T47D (cell line): ENCODE data around the gene SPRYD7.

Experiments
- DNase-seq, 2 experiments: peaks; one replicate each; pipeline versions ENCODE4 v3.0.0 to v3.0.0-alpha.2; 2011 to 2012; ENCODE audit warnings: low read depth in 1 of 2, low spot score in 1 of 2
- JUND ChIP-seq: IDR thresholded peaks from 2 replicates; pipeline ENCODE4 v1.6.1; 2012; ENCODE audit warnings: low read depth
- in situ Hi-C: cut with HindIII; loops from 2 replicates; pipeline ENCODE4 v1.10.0; 2016; ENCODE audit warnings: low sequenced_read_pairs, low pct_unique_long_range_greater_than_20kb

Gene SPRYD7

DNA sequence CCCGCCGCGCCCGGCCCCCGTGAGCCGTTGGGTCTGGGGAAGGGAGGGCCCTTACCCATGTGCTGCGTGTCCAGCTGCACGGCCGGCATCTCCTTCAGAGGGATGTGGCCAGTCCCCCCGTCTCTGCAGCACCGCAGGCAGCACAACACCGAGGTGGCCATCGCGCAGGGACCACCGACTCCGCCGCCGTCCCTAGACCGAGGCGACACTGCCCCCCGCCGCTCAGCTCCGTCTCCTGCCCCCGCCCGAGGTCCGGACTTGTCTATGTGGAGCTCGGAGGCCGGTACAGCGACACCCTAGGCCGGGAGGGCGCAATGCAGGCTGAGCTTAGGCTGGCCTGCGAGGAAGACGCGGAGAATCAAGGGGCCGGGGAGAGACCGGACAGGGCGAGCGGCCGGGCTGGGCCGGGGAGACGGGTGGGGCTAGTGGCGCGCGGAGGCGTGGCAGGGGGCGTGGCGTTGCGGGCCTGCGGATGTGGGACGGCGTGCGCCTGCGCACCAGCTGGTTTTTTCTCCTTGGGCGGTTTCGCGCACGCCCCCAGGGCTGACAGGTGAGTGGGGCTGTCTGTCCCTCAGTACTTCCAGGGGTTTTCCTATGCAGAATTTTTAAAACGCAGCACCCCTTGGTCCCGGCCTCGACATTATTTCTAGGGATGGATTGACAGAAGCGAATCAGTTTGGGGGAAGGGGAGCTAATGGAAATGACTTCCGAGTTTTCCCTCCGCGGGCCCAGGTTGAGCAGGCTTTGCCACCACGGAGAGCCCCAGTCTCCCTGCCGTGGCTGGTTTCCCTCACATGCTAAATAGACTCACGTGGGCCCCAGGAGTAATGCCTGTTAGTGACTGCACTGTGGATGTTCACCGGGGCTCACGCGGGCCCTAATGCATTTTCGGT is at the start of gene SPRYD7:
SPRYD7 (minus strand) TSS at position 266 of the 893 bp plus-strand sequence; CDS start at position 161, 105 bp downstream.
- peak; percentile 54 to 97 for DNase-seq
- TF ChIP-seq JUND: no peak
- in situ Hi-C loops: no loop called here

- DNase-seq: no peak
- TF ChIP-seq JUND: no peak
- in situ Hi-C loops: no loop called here
Measured at GRCh38 chr13:49985129-49985528, 49.0 kb upstream of the SPRYD7 start.

DNA sequence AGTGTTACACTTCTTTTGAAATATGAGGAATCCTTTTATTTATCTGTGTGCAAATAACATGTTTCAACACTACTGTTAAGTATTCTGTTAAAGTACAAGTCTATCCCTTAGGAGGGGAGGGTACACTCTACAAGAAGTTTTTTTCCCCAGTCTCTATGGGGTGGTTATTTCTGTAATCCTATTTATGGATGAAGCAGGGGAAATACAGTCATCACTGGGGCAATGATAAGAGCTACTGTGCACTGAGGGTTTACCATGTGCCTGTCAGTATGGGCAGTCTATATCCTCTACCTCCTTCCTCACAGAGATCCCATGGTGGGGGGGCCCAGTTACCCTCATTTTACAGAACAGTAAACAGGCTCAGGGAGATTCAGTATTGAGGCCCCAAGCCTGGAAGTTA is 44.1 kb upstream of the SPRYD7 start:
- DNase-seq: no peak
- in situ Hi-C loops: no loop called here
- no peak for TF ChIP-seq JUND

DNA sequence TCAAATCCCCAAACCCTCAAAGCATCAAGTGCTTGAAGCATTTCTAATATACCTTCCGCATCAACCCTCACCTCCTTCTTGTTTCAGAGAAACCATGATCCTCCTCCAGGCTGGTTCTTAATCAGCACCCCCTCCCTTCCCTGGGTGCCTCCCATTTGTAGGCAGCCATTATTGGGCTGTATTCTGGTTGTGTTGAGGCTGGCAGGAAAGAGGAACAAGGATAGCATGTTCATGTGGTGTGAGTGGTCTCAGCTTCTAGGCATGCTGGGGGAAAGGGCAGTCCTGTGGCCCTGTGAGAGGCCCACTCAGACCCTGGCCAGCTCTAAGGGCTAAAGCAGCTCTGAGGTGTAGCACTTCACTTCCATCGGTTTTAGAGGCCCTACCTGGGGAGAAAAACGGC is 41.9 kb upstream of the SPRYD7 start:
- in situ Hi-C loops: no loop called here
- DNase-seq: no peak
- TF ChIP-seq JUND: no peak

DNA sequence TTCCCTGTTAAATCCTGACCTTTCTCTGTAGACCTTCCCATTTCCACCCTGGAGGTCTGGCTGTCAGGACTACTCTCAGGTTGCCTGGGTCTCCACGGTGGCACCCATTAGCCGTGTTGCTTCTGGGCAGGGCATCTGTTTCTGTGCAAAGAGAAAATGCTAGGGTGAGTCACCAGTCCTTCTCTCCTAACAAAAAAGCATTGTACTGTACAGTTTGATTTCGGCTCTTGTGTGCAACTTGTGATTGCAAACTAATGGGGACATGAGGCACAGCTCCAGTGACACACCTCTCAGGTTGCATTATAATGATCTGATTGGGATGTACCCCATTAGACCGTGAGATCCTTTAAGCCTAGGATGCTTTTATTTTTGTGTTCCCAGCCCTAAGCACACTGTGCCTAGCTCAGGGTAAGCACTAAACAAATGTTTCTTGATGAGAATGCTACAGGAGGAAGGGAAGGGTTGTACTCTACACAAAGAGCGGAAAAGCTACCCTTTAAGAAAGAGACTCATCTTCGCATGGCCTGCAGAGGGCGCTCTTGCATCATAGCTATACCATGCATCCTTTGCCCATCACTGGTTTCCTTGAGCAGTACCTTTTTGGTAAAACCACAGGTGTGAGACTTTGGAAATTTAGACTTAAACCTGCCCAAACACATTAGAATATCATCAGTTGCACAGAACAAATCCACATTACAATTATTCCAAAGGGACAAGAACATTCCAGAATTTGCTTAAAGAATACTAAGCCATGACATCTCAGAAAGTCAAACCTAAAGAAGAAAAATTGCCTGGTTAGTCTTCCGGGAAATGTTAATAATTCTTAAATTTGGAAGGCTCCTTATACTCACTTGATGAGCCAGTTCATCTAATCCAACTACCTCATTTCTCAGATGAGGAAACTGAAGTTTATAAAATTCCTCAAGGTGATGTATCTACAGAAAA is 40.4 kb upstream of the SPRYD7 start:
- no peak for TF ChIP-seq JUND
- in situ Hi-C loops: no loop called here
- DNase-seq: peak; percentile 37 to 76

DNA sequence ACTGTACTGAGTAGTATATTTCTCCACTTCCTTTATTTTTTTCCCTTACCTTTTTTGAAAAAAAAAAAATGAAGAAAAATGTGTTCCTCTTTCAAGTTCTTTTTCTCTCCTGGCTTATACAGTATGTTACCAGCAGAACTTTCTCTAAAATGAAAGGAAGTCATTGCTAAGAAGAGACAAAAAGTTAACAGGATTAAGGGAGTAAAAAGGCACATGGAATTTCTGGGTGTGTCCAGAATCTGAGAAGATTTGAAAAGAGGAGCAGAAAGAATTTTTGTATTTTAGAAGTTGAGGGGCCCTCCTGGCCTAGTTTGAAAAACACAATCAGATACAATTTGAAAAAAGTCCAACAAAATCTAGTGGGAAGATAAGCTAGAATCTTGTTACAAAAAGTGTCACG is 39.7 kb upstream of the SPRYD7 start:
- no peak for DNase-seq
- in situ Hi-C loops: no loop called here

DNA sequence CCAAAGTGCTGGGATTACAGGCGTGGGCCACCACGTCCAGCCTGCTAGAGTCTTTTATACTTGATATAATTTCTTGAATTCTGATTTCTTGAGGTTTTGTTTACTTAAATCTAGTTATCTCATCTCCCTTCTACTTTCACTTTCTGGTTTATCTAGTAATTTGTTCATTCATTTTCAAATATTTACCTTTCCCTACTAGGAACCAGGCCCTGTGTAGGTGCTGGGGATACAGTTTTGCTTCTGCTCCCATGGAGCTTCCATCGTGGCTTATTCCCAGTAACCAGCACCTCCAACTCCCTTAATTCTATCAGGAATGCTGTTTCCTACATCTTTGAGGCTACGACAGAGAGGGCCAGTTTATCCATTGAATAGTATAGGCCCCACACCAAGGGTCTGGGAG is 36.6 kb upstream of the SPRYD7 start:
- in situ Hi-C loops: no loop called here
- no peak for TF ChIP-seq JUND
- no peak for DNase-seq

More for the DNA sequence above, 39.7 kb upstream of the SPRYD7 start:
- TF ChIP-seq JUND: no peak

- TF ChIP-seq JUND: no peak
- DNase-seq: no peak
- in situ Hi-C loops: no loop called here
Measured at GRCh38 chr13:49967456-49967855, 31.3 kb upstream of the SPRYD7 start.

- DNase-seq: no peak
- no peak for TF ChIP-seq JUND
- in situ Hi-C loops: no loop called here
Measured at GRCh38 chr13:49958321-49958720, 22.2 kb upstream of the SPRYD7 start.

- TF ChIP-seq JUND: no peak
- in situ Hi-C loops: no loop called here
- DNase-seq: no peak
Measured at GRCh38 chr13:49956131-49956530, 20.0 kb upstream of the SPRYD7 start.

DNA sequence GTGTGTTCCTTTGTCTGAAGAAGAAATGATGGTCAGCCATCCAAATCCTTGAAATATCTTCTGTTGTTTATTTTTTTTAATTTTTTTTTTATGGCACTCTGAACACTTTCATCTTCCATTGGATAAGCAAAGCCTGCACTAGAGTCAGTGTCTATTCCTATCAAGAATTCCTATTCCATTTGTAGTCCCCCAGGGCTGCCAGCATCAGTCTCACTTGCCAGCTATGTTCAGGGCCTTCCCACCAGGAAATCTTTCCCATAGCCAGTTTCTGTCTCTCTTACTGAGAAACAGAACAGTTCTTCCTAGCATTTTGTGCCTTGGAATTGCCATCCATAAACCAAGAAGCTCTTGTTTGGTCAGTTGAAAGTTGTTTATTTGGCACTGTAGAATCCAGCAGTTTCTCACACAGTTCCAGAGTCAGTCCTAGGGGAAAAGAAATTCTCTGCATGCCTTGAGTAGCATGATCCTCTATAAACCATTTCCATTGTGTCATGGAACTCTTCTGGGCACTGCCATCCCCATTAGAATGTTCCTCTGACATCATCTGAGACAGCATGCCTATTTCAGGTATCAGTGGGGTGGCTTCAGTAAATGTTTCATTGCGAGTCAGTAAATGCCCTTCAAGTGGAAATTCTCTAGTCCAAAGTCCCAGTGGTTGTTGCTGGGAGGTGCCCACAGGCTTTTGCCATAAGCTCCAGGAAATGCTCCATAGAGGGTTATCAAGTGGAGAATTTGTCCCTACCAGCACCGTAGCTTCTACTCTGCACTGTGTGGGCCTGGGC is 18.7 kb upstream of the SPRYD7 start:
- no peak for TF ChIP-seq JUND
- no peak for DNase-seq
- in situ Hi-C loops: no loop called here

GRCh38 chr13:49953560-49953959 is 17.4 kb upstream of the SPRYD7 start:
- TF ChIP-seq JUND: no peak
- peak in 1 of 2 experiments; percentile 71 for DNase-seq
- in situ Hi-C loops: no loop called here
